Astrocyte of the cerebellum (primary cell): ENCODE measurements around the gene NEAT1.

ENCODE experiments used
- DNase-seq: peaks from one replicate; pipeline ENCODE4 v3.0.0-alpha.2; 2011; ENCODE audit warnings: low read depth
- H3K4me3 ChIP-seq: 2 replicates; pipeline ENCODE4 v1.5.1; 2011; ENCODE audit warnings: mild to moderate bottlenecking, low read depth, low read length, moderate library complexity
- CTCF ChIP-seq: IDR thresholded peaks from 2 replicates; pipeline ENCODE4 v1.5.1; 2012; ENCODE audit warnings: low read length, low read depth, moderate library complexity, mild to moderate bottlenecking; ENCODE audit errors: missing control alignments
- in situ Hi-C: cut with HindIII; loops from 2 replicates; pipeline ENCODE4 v1.10.0; 2017; ENCODE audit warnings: low sequenced_read_pairs

The NEAT1 gene

GRCh38 chr11:65487467-65488272 is 65.1 kb downstream of the NEAT1 start:
- in situ Hi-C loops, result no loop called here
- peak; percentile 100 for DNase-seq
- peak overlapping the region; percentile 21 for H3K4me3 ChIP-seq
- no peak for TF ChIP-seq CTCF

GRCh38 chr11:65488273-65489034 is 65.9 kb downstream of the NEAT1 start:
- DNase-seq, result no peak
- in situ Hi-C loops, result no loop called here
- TF ChIP-seq CTCF, result no peak
- peak overlapping the region; percentile 21 for H3K4me3 ChIP-seq

GRCh38 chr11:65489035-65489705 is 66.6 kb downstream of the NEAT1 start:
- in situ Hi-C loops, result no loop called here
- H3K4me3 ChIP-seq, result no peak overlapping the region
- no peak for DNase-seq
- TF ChIP-seq CTCF, result no peak

- TF ChIP-seq CTCF, result no peak
- H3K4me3 ChIP-seq, result no peak overlapping the region
- DNase-seq, result no peak
- in situ Hi-C loops, result no loop called here
Observed at GRCh38 chr11:65489706-65490320, 67.2 kb downstream of the NEAT1 start.

- no peak overlapping the region for H3K4me3 ChIP-seq
- in situ Hi-C loops, result no loop called here
- TF ChIP-seq CTCF, result no peak
- no peak for DNase-seq
Observed at GRCh38 chr11:65491163-65491465, 68.5 kb downstream of the NEAT1 start.

- peak; percentile 84 for DNase-seq
- no peak overlapping the region for H3K4me3 ChIP-seq
- no peak for TF ChIP-seq CTCF
- in situ Hi-C loops, result no loop called here
Observed at GRCh38 chr11:65491614-65492386, 69.2 kb downstream of the NEAT1 start.
